ENCODE results near the gene SP8.

SP8 gene

GRCh38 chr7:20748853-20749252 lies 37.8 kb downstream of the SP8 start:
- no peak for DNase-seq

- DNase-seq, result no peak
These were observed 39.7 kb downstream of the SP8 start for GRCh38 chr7:20747001-20747400.

GRCh38 chr7:20745702-20746101 lies 41.0 kb downstream of the SP8 start:
- no peak for DNase-seq

- DNase-seq, result peak; percentile 21
These were observed 41.7 kb downstream of the SP8 start for GRCh38 chr7:20744954-20745446.

GRCh38 chr7:20742913-20743312 lies 43.8 kb downstream of the SP8 start:
- no peak for DNase-seq

- no peak for DNase-seq
These were observed 44.9 kb downstream of the SP8 start for GRCh38 chr7:20741801-20742200.

- no peak for DNase-seq
These were observed 47.9 kb downstream of the SP8 start for GRCh38 chr7:20738518-20739481.

GRCh38 chr7:20737840-20738448 lies 48.7 kb downstream of the SP8 start:
- no peak for DNase-seq

GRCh38 chr7:20735346-20736065 lies 51.2 kb downstream of the SP8 start:
- DNase-seq, result no peak
